ENCODE data around the gene DCC.
A peak's percentile ranks its signal among the peaks of the same experiment; 100 is the strongest.

The DCC gene

GRCh38 chr18:52822160-52822559 lies 482.2 kb downstream of the DCC start:
- no peak for TF ChIP-seq CTCF (IDR thresholded peaks at IDR 0.05; ENCODE audit: insufficient read depth, low read length, missing control alignments)
- POLR2A ChIA-PET, result no interaction called here
- H3K4me3 ChIP-seq (ENCODE audit: low read depth, low read length), result no peak overlapping the region
- CTCF ChIA-PET, result no interaction called here
- DNase-seq (ENCODE audit: low read depth, low spot score), result no peak

GRCh38 chr18:52824126-52824525 lies 484.1 kb downstream of the DCC start:
- POLR2A ChIA-PET, result no interaction called here

GRCh38 chr18:52826994-52827393 lies 487.0 kb downstream of the DCC start:
- ChIA-PET POLR2A (no interaction called here), CTCF (no interaction called here)
- H3K4me3 ChIP-seq (ENCODE audit: low read depth, low read length), result no peak overlapping the region
- TF ChIP-seq CTCF (IDR thresholded peaks at IDR 0.05; ENCODE audit: insufficient read depth, low read length, missing control alignments), result no peak
- no peak for DNase-seq (ENCODE audit: low read depth, low spot score)

More at GRCh38 chr18:52824126-52824525, 484.1 kb downstream of the DCC start:
- CTCF ChIA-PET, result no interaction called here
- TF ChIP-seq CTCF (IDR thresholded peaks at IDR 0.05; ENCODE audit: insufficient read depth, low read length, missing control alignments), result no peak
- DNase-seq (ENCODE audit: low read depth, low spot score), result no peak
- no peak overlapping the region for H3K4me3 ChIP-seq (ENCODE audit: low read depth, low read length)

- TF ChIP-seq CTCF (IDR thresholded peaks at IDR 0.05; ENCODE audit: insufficient read depth, low read length, missing control alignments), result no peak
- ChIA-PET CTCF (no interaction called here), POLR2A (no interaction called here)
- no peak for DNase-seq (ENCODE audit: low read depth, low spot score)
- H3K4me3 ChIP-seq (ENCODE audit: low read depth, low read length), result no peak overlapping the region
Observed at GRCh38 chr18:52829320-52829719, 489.3 kb downstream of the DCC start.

GRCh38 chr18:52829876-52830405 lies 489.9 kb downstream of the DCC start:
- H3K4me3 ChIP-seq (ENCODE audit: low read depth, low read length), result no peak overlapping the region
- TF ChIP-seq CTCF (IDR thresholded peaks at IDR 0.05; ENCODE audit: insufficient read depth, low read length, missing control alignments), result no peak
- POLR2A ChIA-PET, result no interaction called here
- no peak for DNase-seq (ENCODE audit: low read depth, low spot score)
- CTCF ChIA-PET, result no interaction called here

GRCh38 chr18:52844323-52844722 lies 504.3 kb downstream of the DCC start:
- POLR2A ChIA-PET, result no interaction called here
- CTCF ChIA-PET, result no interaction called here
- peak; percentile 7 for DNase-seq (ENCODE audit: low read depth, low spot score)
- H3K4me3 ChIP-seq (ENCODE audit: low read depth, low read length), result no peak overlapping the region
- no peak for TF ChIP-seq CTCF (IDR thresholded peaks at IDR 0.05; ENCODE audit: insufficient read depth, low read length, missing control alignments)
